ENCODE measurements around the gene DMBT1.

The DMBT1 gene

DNA sequence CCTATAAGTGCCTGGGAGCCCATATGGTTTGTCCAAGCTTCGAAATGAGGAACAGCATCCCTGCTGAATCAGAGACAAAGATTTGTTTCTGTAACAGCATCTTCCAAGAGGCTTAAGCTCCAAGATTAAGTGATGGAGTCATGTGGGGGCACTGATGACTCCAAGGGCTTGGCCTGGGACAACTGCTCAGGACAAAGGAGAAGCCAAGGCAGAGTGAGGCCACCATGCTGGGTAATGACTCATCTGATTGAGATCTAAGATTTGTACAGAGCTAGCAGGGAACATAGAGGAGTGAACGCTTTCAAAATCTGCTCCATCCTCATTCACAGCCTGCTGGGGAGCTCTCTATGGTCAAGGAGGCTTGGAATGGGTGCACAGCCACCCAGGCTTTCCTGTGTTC lies 89.8 kb downstream of the DMBT1 start:
- no peak for DNase-seq (ENCODE audit: low read depth)
- no peak for TF ChIP-seq CTCF (conservative IDR thresholded peaks at IDR 0.05; ENCODE audit: low read length)
- H3K4me3 ChIP-seq (ENCODE audit: low read length): no peak overlapping the region

- no peak for DNase-seq (ENCODE audit: low read depth)
- no peak for TF ChIP-seq CTCF (conservative IDR thresholded peaks at IDR 0.05; ENCODE audit: low read length)
- H3K4me3 ChIP-seq (ENCODE audit: low read length): no peak overlapping the region
These were observed 95.2 kb downstream of the DMBT1 start for GRCh38 chr10:122655524-122656307.

DNA sequence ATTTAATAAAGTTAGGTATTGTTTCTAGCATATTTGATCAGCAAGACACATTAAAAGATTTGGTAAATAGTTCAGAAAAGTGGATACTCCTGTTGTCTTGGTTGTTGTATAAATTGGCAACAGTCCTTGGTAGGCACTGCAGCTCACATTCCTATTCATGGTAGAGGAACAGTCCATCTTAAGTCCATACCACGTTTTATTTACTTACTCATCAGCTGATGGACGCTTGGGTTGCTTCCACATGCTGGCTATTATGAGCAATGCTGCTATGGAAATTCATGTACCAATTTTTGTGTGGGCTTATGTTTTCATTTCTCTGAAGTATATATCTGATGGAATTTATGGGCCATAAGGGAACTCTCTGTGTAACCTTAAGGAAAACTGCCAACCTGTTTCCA lies 95.8 kb downstream of the DMBT1 start:
- no peak for DNase-seq (ENCODE audit: low read depth)
- H3K4me3 ChIP-seq (ENCODE audit: low read length): no peak overlapping the region
- no peak for TF ChIP-seq CTCF (conservative IDR thresholded peaks at IDR 0.05; ENCODE audit: low read length)

- no peak overlapping the region for H3K4me3 ChIP-seq (ENCODE audit: low read length)
- TF ChIP-seq CTCF (conservative IDR thresholded peaks at IDR 0.05; ENCODE audit: low read length): no peak
- DNase-seq (ENCODE audit: low read depth): no peak
These were observed 96.2 kb downstream of the DMBT1 start for GRCh38 chr10:122656741-122657140.

GRCh38 chr10:122657255-122657654 lies 96.7 kb downstream of the DMBT1 start:
- DNase-seq (ENCODE audit: low read depth): no peak
- TF ChIP-seq CTCF (conservative IDR thresholded peaks at IDR 0.05; ENCODE audit: low read length): no peak
- no peak overlapping the region for H3K4me3 ChIP-seq (ENCODE audit: low read length)

DNA sequence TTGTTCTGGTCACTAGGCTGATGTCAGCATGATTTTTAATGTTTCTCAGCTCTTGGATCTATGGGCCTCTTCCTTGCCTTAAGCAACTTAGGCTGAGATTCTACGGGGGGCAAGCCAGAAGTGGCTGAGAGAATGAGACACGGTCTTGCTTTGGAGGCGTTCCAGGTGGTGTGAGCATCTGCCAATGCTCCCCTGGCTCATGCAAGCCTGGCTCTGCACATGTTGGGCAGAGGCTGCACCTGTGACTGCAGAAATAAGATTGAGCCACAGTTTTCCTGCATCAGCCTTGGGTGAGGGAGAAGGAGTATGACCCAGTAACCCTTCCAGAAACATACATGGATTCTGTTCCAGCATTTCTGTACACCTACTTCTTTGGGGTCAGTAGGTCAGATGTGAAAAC lies 97.2 kb downstream of the DMBT1 start:
- H3K4me3 ChIP-seq (ENCODE audit: low read length): no peak overlapping the region
- no peak for TF ChIP-seq CTCF (conservative IDR thresholded peaks at IDR 0.05; ENCODE audit: low read length)
- DNase-seq (ENCODE audit: low read depth): no peak

DNA sequence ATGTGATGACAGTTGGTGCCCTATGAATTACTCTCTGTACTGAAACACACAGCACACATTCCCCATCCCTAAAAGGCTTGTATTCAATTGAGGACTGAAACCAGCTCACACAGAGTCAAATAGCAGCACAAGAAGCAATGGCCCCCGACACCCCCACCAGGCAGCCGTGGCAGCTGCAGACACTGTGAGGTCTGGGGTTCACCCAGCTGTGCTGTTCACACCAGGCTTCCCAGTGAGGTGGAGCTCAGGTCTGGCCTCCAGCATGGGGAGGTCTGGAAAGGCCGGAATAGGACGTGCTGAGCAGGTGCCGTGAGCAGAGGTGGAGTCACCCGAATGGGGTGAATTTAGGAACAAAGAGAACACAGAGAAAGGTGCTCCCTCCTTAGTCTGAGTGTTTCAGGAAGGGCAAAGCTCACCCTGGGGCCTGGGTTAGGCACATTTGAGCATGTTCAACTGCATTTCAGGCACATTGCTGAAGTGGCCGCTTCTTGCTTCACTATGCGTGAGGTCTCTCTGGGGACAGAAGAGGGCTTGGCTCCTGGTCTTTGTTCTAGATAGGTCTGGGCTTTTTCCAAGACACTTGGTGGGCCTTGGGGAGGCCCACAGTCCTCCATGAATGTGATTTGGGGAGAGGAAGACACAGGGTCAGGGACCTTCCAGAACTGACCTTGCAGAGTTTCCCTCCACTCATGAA lies 97.9 kb downstream of the DMBT1 start:
- TF ChIP-seq CTCF (conservative IDR thresholded peaks at IDR 0.05; ENCODE audit: low read length): no peak
- DNase-seq (ENCODE audit: low read depth): no peak
- no peak overlapping the region for H3K4me3 ChIP-seq (ENCODE audit: low read length)

Data from AG10803 (cell line).